Right hindlimb (tissue), 1 donor: ENCODE results near the gene LAMC3.
"Not testable (repeated sequence)": the region's sequence is repeated elsewhere in the genome, so short reads cannot be mapped to it uniquely, and the experiment has no call there.

Experiments used
- DNase-seq: peaks from one replicate; pipeline ENCODE4 v3.0.0-alpha.2; 2018

LAMC3 gene

GRCh38 chr9:131101207-131101964, 92.4 kb downstream of the LAMC3 start:
- DNase-seq: no peak

DNA sequence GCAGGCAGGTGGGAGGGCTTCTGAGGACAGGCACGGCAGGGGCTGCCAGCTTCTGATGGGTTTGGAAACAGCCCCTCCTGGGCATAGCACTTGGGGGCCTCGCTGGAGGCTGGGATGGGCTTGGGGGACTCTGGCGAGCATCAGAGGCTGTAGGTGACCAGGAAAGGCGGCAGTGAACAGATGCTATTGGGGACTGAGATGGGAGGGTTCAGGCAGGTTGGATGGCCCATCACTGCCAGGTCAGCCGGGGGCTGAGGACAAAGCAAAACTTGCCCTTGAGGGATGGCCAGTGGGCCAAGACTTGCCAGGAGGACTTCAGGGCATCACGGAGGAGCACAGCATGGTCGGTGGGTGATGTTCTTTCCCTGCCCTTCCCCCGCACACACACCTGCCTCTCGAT, 94.0 kb downstream of the LAMC3 start:
- no peak for DNase-seq

- no peak for DNase-seq
Measured at GRCh38 chr9:131103535-131103934, 94.6 kb downstream of the LAMC3 start.

GRCh38 chr9:131104016-131104740, 95.2 kb downstream of the LAMC3 start:
- no peak for DNase-seq

DNA sequence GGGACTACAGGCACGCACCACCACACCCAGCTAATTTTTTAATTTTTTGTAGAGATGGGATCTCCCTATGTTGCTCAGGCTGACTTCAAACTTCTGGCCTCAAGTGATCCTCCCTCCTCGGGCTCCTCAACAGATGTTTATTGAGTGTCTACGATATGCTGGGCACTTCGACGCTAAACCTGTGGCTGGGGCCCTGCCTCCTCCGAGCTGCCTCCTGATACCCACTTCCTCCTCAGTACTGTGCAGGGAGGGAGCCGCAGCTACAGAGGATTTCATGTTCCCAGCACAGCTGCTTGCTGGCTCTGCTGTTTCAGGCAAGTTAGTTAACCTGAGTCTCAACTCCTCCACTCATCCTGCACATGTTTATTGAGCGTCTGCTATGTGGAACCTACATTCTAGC, 97.0 kb downstream of the LAMC3 start:
- no peak for DNase-seq

DNA sequence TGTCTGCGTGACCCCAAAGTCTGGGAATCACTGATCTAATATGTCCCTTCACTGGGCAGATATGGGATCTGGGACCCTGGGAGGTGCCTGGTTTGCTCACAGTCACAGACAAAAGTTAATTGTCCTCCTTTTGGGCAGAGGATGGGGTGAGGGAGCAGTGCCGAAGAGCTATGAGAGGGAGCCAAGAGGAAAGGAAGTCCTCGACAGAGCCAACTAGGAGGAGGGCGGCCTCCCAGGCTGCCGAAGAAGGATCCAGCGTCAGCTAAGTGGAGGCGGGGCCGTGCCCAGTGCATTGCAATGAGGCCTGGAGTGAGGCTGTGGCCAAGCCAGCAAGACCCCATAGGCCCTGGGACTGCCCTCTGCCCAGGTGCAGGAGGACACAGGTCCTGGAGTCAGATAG, 98.8 kb downstream of the LAMC3 start:
- DNase-seq: no peak

DNA sequence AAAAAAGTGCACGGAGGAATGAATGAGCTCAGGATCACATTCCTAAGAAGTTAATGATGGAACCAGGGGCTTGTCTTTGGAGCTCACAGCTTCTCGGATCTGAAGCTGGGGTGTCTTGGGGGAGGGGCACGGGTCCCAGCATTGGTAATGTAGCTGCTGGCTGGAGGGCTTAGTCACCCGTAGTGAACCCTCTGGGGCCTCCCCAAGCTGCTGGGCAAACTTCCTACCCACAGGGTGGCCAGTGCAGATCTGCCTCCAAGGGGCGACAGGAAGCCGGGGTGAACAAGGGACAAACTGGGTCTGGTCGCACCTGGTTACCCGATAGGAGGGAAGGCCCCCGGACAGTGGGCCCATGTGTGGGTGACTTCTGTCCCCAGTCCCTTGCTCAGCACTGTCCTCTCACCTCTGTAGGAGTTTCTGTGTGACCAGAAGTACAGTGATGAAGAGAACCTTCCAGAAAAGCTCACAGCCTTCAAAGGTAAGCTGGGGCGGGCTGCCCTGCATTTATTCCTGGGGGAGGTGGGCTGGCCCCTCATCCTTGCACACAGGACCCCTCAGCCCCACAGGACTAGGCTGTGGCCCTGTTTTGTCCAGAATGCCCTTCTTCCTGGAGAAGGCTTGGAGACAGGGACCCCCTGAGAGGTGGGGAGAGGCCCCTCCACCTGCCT, 102.3 kb downstream of the LAMC3 start:
- DNase-seq: no peak

DNA sequence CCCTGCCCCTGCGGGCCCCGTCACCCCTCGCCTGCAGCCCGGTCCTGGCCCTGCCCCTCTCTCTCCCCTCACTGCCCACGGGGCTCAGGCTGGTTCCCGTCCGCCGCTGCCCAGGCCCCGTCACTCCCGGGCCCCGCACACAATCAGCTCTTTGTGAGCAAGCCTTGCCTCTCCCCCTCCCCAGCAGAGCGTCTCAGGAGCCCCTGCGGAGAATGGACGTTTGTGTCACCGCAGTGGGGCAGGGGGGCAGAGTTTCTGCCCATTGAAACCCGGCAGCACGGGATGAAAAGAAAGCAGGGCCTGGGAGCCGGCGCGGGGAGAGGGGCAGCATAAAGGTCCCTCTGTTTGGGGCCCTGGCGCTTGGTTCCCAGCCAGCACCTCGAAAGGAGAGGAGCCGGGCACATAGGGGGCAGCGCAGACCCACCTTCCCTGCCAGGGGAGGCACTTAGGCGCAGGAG, 102.9 kb downstream of the LAMC3 start:
- peak; percentile 48 for DNase-seq

DNA sequence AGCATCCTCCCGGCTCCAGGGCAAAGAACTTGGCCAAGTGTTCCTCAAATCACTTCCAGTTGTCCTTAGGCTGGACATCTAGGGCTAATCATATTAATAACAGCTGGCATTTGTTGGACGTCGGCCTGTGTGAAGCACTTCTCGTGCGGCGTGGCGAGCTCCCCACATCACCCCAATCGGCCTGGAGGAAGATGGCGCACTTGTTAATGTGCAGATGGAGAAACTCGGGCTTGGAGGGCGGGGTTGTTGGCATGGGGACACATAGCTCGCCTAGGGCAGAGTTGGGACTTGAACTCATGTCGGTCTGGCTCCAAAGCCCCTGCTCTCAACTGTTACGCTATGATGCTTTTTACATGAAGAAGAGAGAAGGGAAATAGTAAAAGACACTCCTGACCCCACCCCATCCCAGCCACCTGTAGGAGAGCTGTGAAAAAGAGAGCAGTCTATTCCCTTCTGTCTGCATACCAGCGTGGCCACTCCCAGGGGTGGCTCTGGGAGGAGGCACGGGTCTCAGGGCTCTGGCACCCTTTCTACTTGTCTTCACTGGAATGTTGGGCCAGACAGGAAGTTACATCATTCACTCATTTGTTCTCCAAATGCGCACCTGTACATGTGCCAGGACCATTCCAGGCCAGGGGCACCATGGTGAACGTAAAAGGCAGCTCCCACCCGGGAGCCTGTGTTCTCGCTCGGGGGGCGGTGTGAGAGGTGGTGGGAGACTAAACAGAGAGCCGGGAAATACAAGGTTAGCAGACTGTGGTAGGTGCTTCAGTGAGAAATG, 103.6 kb downstream of the LAMC3 start:
- DNase-seq: no peak

DNA sequence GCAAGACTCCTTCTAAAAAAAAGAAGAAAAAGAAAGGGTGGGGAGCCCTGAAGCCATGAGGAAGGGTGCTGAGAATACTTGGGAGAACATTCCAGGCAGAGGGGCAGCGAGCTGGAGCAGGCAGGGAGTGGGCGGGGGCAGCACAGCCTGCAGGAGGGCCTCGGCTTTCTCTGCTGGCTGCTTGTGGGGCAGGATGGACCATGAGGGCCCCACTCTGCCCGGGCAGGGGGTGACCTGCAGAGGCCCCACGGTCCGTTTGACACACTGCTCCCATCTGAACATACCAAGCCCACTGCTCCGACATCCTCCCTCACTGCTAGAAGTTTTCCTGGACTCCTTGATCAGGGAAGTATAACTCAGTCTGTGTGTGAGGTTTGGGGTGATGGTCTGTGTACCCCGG, 104.7 kb downstream of the LAMC3 start:
- no peak for DNase-seq

GRCh38 chr9:131114084-131114535, 105.1 kb downstream of the LAMC3 start:
- no peak for DNase-seq

DNA sequence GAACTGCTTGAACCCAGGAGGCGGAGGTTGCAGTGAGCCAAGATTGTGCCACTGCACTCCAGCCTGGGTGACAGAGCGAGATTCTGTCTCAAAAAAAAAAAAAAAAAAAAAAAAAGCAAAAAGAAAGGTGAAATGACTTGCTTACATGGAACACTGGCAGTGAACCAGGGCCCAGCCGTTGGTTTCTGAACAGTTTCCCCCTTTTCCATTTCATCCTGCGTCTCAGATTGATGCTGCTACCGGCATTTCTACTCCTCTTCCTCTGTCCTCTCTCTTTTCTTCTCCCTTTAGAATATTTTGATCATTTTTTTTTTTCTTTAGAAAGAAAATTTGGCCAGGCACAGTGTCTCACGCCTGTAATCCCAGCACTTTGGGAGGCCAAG, 106.4 kb downstream of the LAMC3 start:
- not testable (repeated sequence) for DNase-seq

DNA sequence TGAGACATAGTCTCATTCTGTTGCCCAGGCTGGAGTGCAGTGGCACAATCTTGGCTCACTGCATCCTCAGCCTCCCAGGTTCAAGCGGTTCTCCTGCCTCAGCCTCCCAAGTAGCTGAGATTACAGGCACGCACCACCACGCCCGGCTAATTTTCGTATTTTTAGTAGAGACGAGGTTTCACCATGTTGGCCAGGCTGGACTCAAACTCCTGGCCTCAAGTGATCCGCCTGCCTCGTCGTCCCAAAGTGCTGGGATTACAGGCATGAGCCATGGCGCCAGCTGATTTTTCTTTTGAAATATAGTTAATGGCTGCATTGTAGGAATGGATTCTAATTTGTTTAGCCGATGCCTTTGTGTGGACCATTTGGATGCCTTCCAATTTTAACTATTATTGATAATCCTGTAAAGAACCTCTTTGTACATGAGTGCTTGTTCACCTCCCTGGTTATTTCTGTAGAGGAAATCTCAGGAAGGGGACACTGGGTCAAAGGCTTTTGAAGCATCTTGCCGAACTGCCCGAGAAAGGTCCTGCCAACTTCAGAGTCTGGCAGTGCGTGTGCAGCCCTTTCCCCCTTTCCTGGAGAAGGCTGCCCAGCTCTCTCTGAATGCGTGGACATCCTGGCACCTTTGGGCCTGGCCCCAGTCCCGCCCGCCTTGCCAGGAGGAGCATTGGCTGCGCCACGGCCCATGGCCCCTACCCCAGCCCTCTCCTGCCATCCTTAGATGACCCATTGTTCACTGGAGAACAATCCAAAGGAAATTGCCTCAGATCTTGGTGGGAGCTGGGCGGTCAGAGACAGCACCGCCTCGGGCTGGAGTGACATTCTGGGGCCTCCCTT, 107.5 kb downstream of the LAMC3 start:
- DNase-seq: no peak

GRCh38 chr9:131117121-131117761, 108.3 kb downstream of the LAMC3 start:
- DNase-seq: no peak

DNA sequence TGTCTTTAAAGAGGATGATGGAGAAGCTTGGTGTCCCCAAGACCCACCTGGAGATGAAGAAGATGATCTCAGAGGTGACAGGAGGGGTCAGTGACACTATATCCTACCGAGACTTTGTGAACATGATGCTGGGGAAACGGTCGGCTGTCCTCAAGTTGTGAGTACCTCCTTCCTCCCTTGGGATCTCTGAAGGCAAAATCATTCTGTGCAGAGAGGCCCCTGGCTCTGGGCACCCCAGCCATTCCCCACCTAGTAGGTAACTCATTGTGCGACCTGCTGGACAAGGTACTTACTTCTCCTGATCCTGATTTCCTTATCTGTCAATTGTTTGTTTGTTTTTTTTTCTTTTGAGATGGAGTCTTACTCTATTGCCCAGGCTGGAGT, 108.8 kb downstream of the LAMC3 start:
- no peak for DNase-seq

DNA sequence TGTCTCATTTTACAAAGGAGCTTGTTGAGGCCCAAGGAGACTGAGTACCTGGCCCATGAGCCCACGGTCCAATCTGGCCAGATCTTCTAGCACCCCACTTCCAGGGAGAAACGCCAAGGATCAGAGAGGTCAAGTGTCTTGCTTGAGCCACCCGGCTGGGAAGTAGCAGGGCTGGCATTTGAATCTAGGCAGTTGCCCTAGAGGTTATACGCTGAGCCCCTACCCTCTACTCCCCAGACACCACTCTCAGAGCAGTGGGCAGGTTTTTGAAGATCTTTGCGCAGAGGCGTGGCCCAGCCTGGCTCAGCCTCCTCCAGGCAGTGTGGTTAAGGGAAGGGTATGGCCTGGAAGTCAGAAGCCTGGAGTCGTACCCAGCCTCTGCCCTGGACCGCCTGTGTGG, 110.6 kb downstream of the LAMC3 start:
- no peak for DNase-seq

GRCh38 chr9:131120620-131121228, 111.8 kb downstream of the LAMC3 start:
- DNase-seq: no peak

- no peak for DNase-seq
Measured at GRCh38 chr9:131121346-131121745, 112.4 kb downstream of the LAMC3 start.

- no peak for DNase-seq
Measured at GRCh38 chr9:131122158-131122557, 113.2 kb downstream of the LAMC3 start.

- no peak for DNase-seq
Measured at GRCh38 chr9:131125038-131125287, 116.0 kb downstream of the LAMC3 start.

- peak; percentile 99 for DNase-seq
Measured at GRCh38 chr9:131125288-131126058, 116.5 kb downstream of the LAMC3 start, which contains the start of gene NUP214. TSS of gene NUP214 (plus strand) at chr9:131125586. CDS start at chr9:131125705, 119 bp downstream.
